OCI-LY1 (cell line): ENCODE data around the gene ZNF74.
"Not testable (repeated sequence)": the region's sequence is repeated elsewhere in the genome, so short reads cannot be mapped to it uniquely, and the experiment has no call there.

Experiments used
- H2AFZ ChIP-seq: fragments of 200-600 bp; sonication (generic), shearing (Covaris generic); 2 replicates; pipeline ENCODE4 v1.6.0; 2014; ENCODE audit warnings: antibody characterized with exemption, mild to moderate bottlenecking, low read length
- H3F3A ChIP-seq: fragments of 200-600 bp; sonication (generic), shearing (Covaris generic); 2 replicates; pipeline ENCODE4 v1.6.0; 2014; ENCODE audit warnings: mild to moderate bottlenecking, antibody characterized with exemption, low read length, moderate library complexity; ENCODE audit not compliant: insufficient read depth
- H3K27ac ChIP-seq: fragments of 200-600 bp; sonication (generic); 2 replicates; pipeline ENCODE4 v1.5.1; 2014; ENCODE audit warnings: low read length, mixed run types, mild to moderate bottlenecking, low read depth; ENCODE audit not compliant: poor library complexity, severe bottlenecking
- H3K27me3 ChIP-seq: fragments of 200-600 bp; sonication (generic); 2 replicates; pipeline ENCODE4 v1.6.0; 2014; ENCODE audit warnings: antibody characterized with exemption, mild to moderate bottlenecking, low read length, moderate library complexity; ENCODE audit not compliant: insufficient read depth
- H3K36me3 ChIP-seq: fragments of 200-600 bp; sonication (generic); 2 replicates; pipeline ENCODE4 v1.6.1; 2014; ENCODE audit warnings: mild to moderate bottlenecking, antibody characterized with exemption, low read length, moderate library complexity, mixed read lengths; ENCODE audit not compliant: insufficient read depth
- H3K4me1 ChIP-seq: fragments of 200-600 bp; sonication (generic); 2 replicates; pipeline ENCODE4 v1.5.1; 2014; ENCODE audit warnings: mild to moderate bottlenecking, low read length, moderate library complexity; ENCODE audit not compliant: insufficient read depth, severe bottlenecking
- H3K4me2 ChIP-seq: fragments of 200-600 bp; sonication (generic), shearing (Covaris generic); 2 replicates; pipeline ENCODE4 v1.6.1; 2014; ENCODE audit warnings: low read length
- H3K4me3 ChIP-seq: fragments of 200-600 bp; sonication (generic); 2 replicates; pipeline ENCODE4 v1.5.1; 2014; ENCODE audit warnings: low read length, low read depth, mild to moderate bottlenecking, mixed read lengths; ENCODE audit not compliant: poor library complexity, severe bottlenecking
- H3K79me2 ChIP-seq: fragments of 200-600 bp; shearing (Covaris generic); 2 replicates; pipeline ENCODE4 v1.6.1; 2016; ENCODE audit warnings: mixed run types, low read length, mixed read lengths; ENCODE audit not compliant: insufficient read depth
- H3K9ac ChIP-seq: fragments of 200-600 bp; sonication (generic), shearing (Covaris generic); 2 replicates; pipeline ENCODE4 v1.6.1; 2014; ENCODE audit warnings: mild to moderate bottlenecking, low read length, mixed read lengths
- H3K9me2 ChIP-seq: fragments of 200-600 bp; sonication (generic), shearing (Covaris generic); 2 replicates; pipeline ENCODE4 v1.6.1; 2014; ENCODE audit warnings: low read depth, mild to moderate bottlenecking, low read length, mixed read lengths
- H3K9me3 ChIP-seq: fragments of 200-600 bp; shearing (Covaris generic); 2 replicates; pipeline ENCODE4 v1.6.1; 2014; ENCODE audit warnings: low read length, mixed read lengths
- H4K20me1 ChIP-seq: fragments of 200-600 bp; sonication (generic), shearing (Covaris generic); 2 replicates; pipeline ENCODE4 v1.6.0; 2016; ENCODE audit warnings: mild to moderate bottlenecking, low read length; ENCODE audit not compliant: insufficient read depth

ZNF74 gene

GRCh38 chr22:20364335-20365260, 29.4 kb upstream of the ZNF74 start:
- not testable (repeated sequence) for H3K9ac ChIP-seq, H3K4me2 ChIP-seq, H3K4me3 ChIP-seq, H2AFZ ChIP-seq, H3F3A ChIP-seq, H3K4me1 ChIP-seq, H3K27me3 ChIP-seq, H3K36me3 ChIP-seq, H3K9me2 ChIP-seq, H3K9me3 ChIP-seq, H3K79me2 ChIP-seq, H3K27ac ChIP-seq, H4K20me1 ChIP-seq

DNA sequence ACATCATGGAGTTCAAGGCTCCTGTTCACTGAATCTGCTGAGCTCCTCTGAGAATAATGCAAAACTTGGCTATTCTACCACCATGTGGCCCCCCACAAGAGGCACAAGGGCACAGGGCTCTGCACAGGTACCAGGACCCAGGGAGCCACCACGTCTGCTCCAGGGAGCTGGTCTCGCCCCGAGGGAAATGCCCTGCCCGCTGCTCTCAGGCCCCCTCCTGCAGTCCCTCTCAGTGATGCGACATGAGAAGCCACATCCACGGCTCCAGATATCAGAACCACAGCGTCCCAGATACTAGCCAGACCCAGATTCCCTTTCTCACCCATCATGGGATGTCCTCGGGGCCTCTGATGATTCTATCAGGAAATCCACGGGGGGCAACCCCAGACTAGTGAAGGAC, 27.1 kb upstream of the ZNF74 start:
- H3K27ac ChIP-seq, H3K4me1 ChIP-seq, H3K27me3 ChIP-seq, H2AFZ ChIP-seq, H3K4me2 ChIP-seq, H3K9ac ChIP-seq, H3K9me2 ChIP-seq, H3K36me3 ChIP-seq, H3K9me3 ChIP-seq, H3K4me3 ChIP-seq, H3K79me2 ChIP-seq, H4K20me1 ChIP-seq, H3F3A ChIP-seq: not testable (repeated sequence)

- H3K27me3 ChIP-seq, H3K27ac ChIP-seq: not testable (repeated sequence)
Measured at GRCh38 chr22:20368875-20369274, 25.1 kb upstream of the ZNF74 start.

DNA sequence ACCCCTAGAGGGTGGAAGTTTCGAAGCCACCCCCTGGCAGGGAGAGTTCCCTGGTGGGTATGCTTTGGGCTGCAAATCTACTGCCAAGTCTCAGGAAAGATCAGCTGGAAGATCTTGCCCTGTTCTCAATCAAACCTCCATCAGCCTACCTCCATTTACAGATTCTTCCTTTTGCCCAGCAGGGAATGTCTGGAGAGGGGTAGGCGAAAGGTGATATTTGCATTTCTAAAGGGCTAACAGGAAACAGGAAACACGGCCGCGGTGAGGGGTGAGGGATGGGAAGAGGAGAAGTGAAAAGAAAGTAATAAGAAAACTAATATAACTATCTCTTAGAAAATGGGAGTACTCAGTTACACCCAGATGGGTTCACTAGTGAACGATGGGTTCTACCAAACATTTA, 22.3 kb upstream of the ZNF74 start:
- not testable (repeated sequence) for H3K27me3 ChIP-seq, H3K27ac ChIP-seq, H2AFZ ChIP-seq, H4K20me1 ChIP-seq, H3F3A ChIP-seq, H3K9me2 ChIP-seq, H3K79me2 ChIP-seq, H3K9ac ChIP-seq, H3K36me3 ChIP-seq, H3K4me3 ChIP-seq, H3K9me3 ChIP-seq, H3K4me1 ChIP-seq, H3K4me2 ChIP-seq

More at GRCh38 chr22:20368875-20369274, 25.1 kb upstream of the ZNF74 start:
- H3K79me2 ChIP-seq, H3F3A ChIP-seq, H3K4me2 ChIP-seq, H4K20me1 ChIP-seq, H3K36me3 ChIP-seq, H3K4me1 ChIP-seq, H3K9me3 ChIP-seq, H3K4me3 ChIP-seq, H3K9ac ChIP-seq, H3K9me2 ChIP-seq, H2AFZ ChIP-seq: not testable (repeated sequence)

DNA sequence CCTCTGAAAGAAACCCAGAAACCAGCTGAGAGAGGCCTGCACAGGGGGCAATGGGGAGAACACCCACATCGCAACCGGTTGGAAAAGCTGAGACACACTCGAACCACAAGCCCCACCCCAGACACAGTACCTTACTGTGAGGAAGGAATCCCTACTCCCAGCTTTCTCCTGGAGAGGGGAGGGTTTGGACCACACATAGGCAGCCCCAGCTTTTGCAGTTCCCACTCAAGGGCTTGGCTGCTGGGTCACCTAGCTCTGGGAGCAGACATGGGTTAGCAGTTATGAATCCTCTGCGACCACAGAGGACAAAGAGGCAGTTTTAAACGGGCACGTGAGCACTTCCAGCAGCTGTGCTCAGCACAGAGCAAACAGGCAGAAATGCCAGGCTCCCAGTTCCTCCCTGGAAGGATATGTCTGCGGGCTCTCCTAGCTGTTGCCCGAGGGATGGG, 21.5 kb upstream of the ZNF74 start:
- not testable (repeated sequence) for H3K27ac ChIP-seq, H3K9me2 ChIP-seq, H3K9ac ChIP-seq, H3K27me3 ChIP-seq, H3K4me1 ChIP-seq, H3K36me3 ChIP-seq, H4K20me1 ChIP-seq, H3K4me3 ChIP-seq, H2AFZ ChIP-seq, H3K9me3 ChIP-seq, H3K4me2 ChIP-seq, H3K79me2 ChIP-seq, H3F3A ChIP-seq

- not testable (repeated sequence) for H4K20me1 ChIP-seq, H3K27ac ChIP-seq, H3K4me2 ChIP-seq, H3K4me1 ChIP-seq, H3K9ac ChIP-seq, H3F3A ChIP-seq, H3K36me3 ChIP-seq, H3K27me3 ChIP-seq, H3K4me3 ChIP-seq, H3K9me2 ChIP-seq, H3K79me2 ChIP-seq, H3K9me3 ChIP-seq, H2AFZ ChIP-seq
Measured at GRCh38 chr22:20373195-20373706, 20.7 kb upstream of the ZNF74 start.

- H3K9ac ChIP-seq, H2AFZ ChIP-seq, H3K27ac ChIP-seq, H4K20me1 ChIP-seq, H3F3A ChIP-seq, H3K4me1 ChIP-seq, H3K9me2 ChIP-seq, H3K9me3 ChIP-seq, H3K4me3 ChIP-seq, H3K4me2 ChIP-seq, H3K36me3 ChIP-seq, H3K79me2 ChIP-seq, H3K27me3 ChIP-seq: not testable (repeated sequence)
Measured at GRCh38 chr22:20374130-20374529, 19.8 kb upstream of the ZNF74 start.
